Mononuclear cell (primary cell): ENCODE data around the gene ARPIN. TPM values are rescaled to one million over a fixed set of nuclear protein-coding genes. Genes with fewer than 3 reads are reported as not detected.

Source experiments
- H3K27me3 ChIP-seq: 2 replicates; pipeline ENCODE4 v1.6.0; 2011; ENCODE audit warnings: low read length, control low read depth; ENCODE audit not compliant: insufficient read depth
- H3K4me1 ChIP-seq: 2 replicates; pipeline ENCODE4 v1.5.1; 2011; ENCODE audit warnings: mild to moderate bottlenecking, low read length, control low read depth; ENCODE audit not compliant: insufficient read depth
- H3K4me3 ChIP-seq: 2 replicates; pipeline ENCODE4 v1.5.1; 2011; ENCODE audit warnings: mild to moderate bottlenecking, low read length, moderate library complexity
- H3K9me3 ChIP-seq: 2 replicates; pipeline ENCODE4 v1.5.1; 2011; ENCODE audit warnings: low read depth, mild to moderate bottlenecking, control low read depth, low read length
- total RNA-seq: library from RNA; depleted of rRNA; stranded (reverse); fragments of >200 nt; gene quantifications from one replicate; pipeline ENCODE4 v1.2.3, GENCODE V29; 2012

Gene ARPIN
- total RNA-seq, 1 donor, result 2.9 TPM

- H3K4me1 ChIP-seq, result peaks cover 58% of the 10 kb centered on the region
- no peaks in the 10 kb centered on the region for H3K27me3 ChIP-seq
- H3K9me3 ChIP-seq, result no peaks in the 10 kb centered on the region
- no peak overlapping the region for H3K4me3 ChIP-seq
Measured at GRCh38 chr15:89848970-89849292, 63.8 kb downstream of the ARPIN start.

GRCh38 chr15:89847101-89847500 lies 65.7 kb downstream of the ARPIN start:
- no peak overlapping the region for H3K4me3 ChIP-seq
- no peaks in the 10 kb centered on the region for H3K27me3 ChIP-seq
- H3K4me1 ChIP-seq, result peaks cover 49% of the 10 kb centered on the region
- H3K9me3 ChIP-seq, result no peaks in the 10 kb centered on the region

GRCh38 chr15:89845305-89845893 lies 67.4 kb downstream of the ARPIN start:
- H3K4me3 ChIP-seq, result no peak overlapping the region
- H3K9me3 ChIP-seq, result no peaks in the 10 kb centered on the region
- peaks cover 38% of the 10 kb centered on the region for H3K4me1 ChIP-seq
- H3K27me3 ChIP-seq, result no peaks in the 10 kb centered on the region

Other genes starting within 250 kb of the ARPIN start
- gene PLIN1, start 233.6 kb downstream of the ARPIN start, total RNA-seq, result under 0.01 TPM
- gene PEX11A, start 222.2 kb downstream of the ARPIN start, total RNA-seq, result 0.42 TPM
- not detected for gene WDR93, start 222.1 kb downstream of the ARPIN start, total RNA-seq
- gene MESP1, start 161.7 kb downstream of the ARPIN start, total RNA-seq, result not detected
- not detected for gene MESP2, start 136.6 kb downstream of the ARPIN start, total RNA-seq
- 98.8 TPM for gene ANPEP, start 98.1 kb downstream of the ARPIN start, total RNA-seq
- gene AP3S2, start 19.0 kb downstream of the ARPIN start, total RNA-seq, result 38.9 TPM
- gene ZNF710, start 88.4 kb upstream of the ARPIN start, total RNA-seq, result 9.1 TPM
- 44.6 TPM for gene IDH2, start 189.5 kb upstream of the ARPIN start, total RNA-seq